Measurements from ENCODE around the gene TAF11L5.

- TF ChIP-seq, protein P1, sequence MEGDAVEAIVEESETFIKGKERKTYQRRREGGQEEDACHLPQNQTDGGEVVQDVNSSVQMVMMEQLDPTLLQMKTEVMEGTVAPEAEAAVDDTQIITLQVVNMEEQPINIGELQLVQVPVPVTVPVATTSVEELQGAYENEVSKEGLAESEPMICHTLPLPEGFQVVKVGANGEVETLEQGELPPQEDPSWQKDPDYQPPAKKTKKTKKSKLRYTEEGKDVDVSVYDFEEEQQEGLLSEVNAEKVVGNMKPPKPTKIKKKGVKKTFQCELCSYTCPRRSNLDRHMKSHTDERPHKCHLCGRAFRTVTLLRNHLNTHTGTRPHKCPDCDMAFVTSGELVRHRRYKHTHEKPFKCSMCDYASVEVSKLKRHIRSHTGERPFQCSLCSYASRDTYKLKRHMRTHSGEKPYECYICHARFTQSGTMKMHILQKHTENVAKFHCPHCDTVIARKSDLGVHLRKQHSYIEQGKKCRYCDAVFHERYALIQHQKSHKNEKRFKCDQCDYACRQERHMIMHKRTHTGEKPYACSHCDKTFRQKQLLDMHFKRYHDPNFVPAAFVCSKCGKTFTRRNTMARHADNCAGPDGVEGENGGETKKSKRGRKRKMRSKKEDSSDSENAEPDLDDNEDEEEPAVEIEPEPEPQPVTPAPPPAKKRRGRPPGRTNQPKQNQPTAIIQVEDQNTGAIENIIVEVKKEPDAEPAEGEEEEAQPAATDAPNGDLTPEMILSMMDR (IDR thresholded peaks at IDR 0.05): no peak
- TF ChIP-seq POLR2A (IDR thresholded peaks at IDR 0.05): no peak
- no peak for TF ChIP-seq POLR2AphosphoS5 (IDR thresholded peaks at IDR 0.05; ENCODE audit: insufficient read depth in 1 of 2, low read depth in 1 of 2)
These were observed 43.7 kb upstream of the TAF11L5 start for GRCh38 chr5:17481378-17481777.

Measured in vagina (tissue), 2 donors.